ENCODE results near the gene ZCCHC7. TPM values are rescaled to one million over a fixed set of nuclear protein-coding genes. Genes with fewer than 3 reads are reported as not detected.

The ZCCHC7 gene
- total RNA-seq, 1 experiment from 2014 or later, result 27.9 TPM

DNA sequence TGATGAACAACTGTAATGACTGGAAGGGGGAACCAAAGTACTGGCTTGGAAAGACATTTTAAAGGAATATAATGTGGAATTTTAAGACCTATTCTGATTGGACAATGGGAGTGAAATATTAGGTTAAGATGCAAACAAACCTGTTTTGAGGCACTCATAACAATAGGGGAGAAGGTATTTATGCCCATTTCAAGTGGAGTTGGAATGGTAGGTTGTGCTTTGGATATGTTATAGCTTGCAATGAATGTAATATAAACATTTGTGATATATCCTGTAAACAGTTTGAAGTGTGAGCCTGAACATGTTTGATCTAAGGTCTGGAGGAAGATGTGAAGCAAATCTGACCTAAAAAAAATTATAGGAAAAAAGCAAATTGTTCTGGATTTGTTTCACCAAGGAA lies 172.5 kb downstream of the ZCCHC7 start:
- POLR2A ChIA-PET (ENCODE audit: low non-redundant PET), result no interaction called here
- H3K4me1 ChIP-seq (ENCODE audit: insufficient read depth, low read length, poor library complexity, severe bottlenecking), result peaks cover 67% of the 10 kb centered on the region
- peak overlapping the region; percentile 80 for H3K27ac ChIP-seq (ENCODE audit: low read depth, low read length, poor library complexity, severe bottlenecking)
- H3K4me3 ChIP-seq (ENCODE audit: low read depth, low read length, poor library complexity, severe bottlenecking), result no peak overlapping the region
- intact Hi-C loops (cut with micrococcal nuclease; ENCODE audit: unreplicated experiment), result no loop called here
- TF ChIP-seq EZH2 (IDR thresholded peaks at IDR 0.05; ENCODE audit: borderline replicate concordance, low read depth, low read length, poor library complexity, severe bottlenecking), result no peak
- TF ChIP-seq CTCF (conservative IDR thresholded peaks at IDR 0.05; ENCODE audit: low read depth, low read length), result no peak
- no TSS peak for BruUV-seq (replicated peaks)
- DNase-seq (ENCODE audit: low spot score), result no peak
- no peaks in the 10 kb centered on the region for H3K27me3 ChIP-seq (replicated peaks; ENCODE audit: insufficient read depth, low read depth, low read length, poor library complexity)
- no peaks in the 10 kb centered on the region for H3K36me3 ChIP-seq (ENCODE audit: insufficient read depth, low read length, poor library complexity, severe bottlenecking)
- CTCF ChIA-PET, result no interaction called here
- H3K9me3 ChIP-seq (ENCODE audit: low read depth, low read length, poor library complexity, severe bottlenecking), result no peaks in the 10 kb centered on the region

DNA sequence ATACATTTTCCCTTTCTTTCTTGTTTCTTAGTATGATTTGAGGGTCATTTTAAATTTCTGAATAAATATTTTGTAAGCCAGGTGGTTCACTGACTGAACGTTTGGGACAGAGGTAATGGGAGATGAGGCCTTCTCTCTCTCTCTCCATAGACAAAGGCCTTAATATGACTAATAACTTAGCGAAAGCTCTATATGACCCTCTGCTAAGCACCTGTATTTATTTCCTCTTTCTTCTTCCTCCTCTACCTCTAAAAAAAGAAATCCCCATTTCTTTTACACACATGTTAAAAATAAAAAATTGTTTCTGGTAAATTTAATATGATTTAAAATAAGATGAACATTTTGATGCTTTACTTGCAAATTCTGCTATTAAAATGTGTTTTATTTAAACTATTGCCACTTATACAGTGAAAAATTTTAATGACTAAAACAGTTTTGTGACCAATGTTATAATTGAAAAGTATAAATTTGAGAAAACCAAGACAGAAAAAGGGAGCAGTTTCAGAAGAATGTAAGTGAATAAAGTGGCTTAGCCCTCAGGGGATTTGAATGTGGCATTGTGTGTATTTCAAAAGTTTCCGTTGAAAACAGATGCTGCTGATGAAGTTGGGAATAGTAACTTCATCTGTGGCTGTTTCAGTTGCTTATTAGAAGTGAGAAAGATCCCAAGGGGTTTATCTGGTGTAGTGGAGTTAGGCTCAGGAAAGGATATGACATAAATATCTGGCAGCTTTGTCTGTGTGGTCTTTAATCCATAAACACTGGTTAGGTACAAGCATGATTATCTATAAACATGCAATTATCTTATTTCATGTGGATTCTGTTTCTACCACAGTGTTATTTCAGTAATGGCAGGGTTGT lies 173.5 kb downstream of the ZCCHC7 start:
- peak overlapping the region; percentile 80 for H3K27ac ChIP-seq (ENCODE audit: low read depth, low read length, poor library complexity, severe bottlenecking)
- no peak overlapping the region for H3K4me3 ChIP-seq (ENCODE audit: low read depth, low read length, poor library complexity, severe bottlenecking)
- H3K27me3 ChIP-seq (replicated peaks; ENCODE audit: insufficient read depth, low read depth, low read length, poor library complexity), result no peaks in the 10 kb centered on the region
- no peaks in the 10 kb centered on the region for H3K36me3 ChIP-seq (ENCODE audit: insufficient read depth, low read length, poor library complexity, severe bottlenecking)
- ChIA-PET POLR2A (ENCODE audit: low non-redundant PET) (no interaction called here), CTCF (no interaction called here)
- peak; percentile 96 for DNase-seq (ENCODE audit: low spot score)
- no peak for TF ChIP-seq CTCF (conservative IDR thresholded peaks at IDR 0.05; ENCODE audit: low read depth, low read length)
- TF ChIP-seq EZH2 (IDR thresholded peaks at IDR 0.05; ENCODE audit: borderline replicate concordance, low read depth, low read length, poor library complexity, severe bottlenecking), result no peak
- intact Hi-C loops (cut with micrococcal nuclease; ENCODE audit: unreplicated experiment), result no loop called here
- no peaks in the 10 kb centered on the region for H3K9me3 ChIP-seq (ENCODE audit: low read depth, low read length, poor library complexity, severe bottlenecking)
- H3K4me1 ChIP-seq (ENCODE audit: insufficient read depth, low read length, poor library complexity, severe bottlenecking), result peaks cover 67% of the 10 kb centered on the region
- TSS peak; percentile 94 for BruUV-seq (replicated peaks)

GRCh38 chr9:37295178-37295577 lies 174.8 kb downstream of the ZCCHC7 start:
- intact Hi-C loops (cut with micrococcal nuclease; ENCODE audit: unreplicated experiment), result loop anchor here (5.0 kb wide), 1 partner anchor 37 kb away; no protein-coding TSS in a partner anchor
- TF ChIP-seq EZH2 (IDR thresholded peaks at IDR 0.05; ENCODE audit: borderline replicate concordance, low read depth, low read length, poor library complexity, severe bottlenecking), result no peak
- no peak for TF ChIP-seq CTCF (conservative IDR thresholded peaks at IDR 0.05; ENCODE audit: low read depth, low read length)
- Histone ChIP-seq H3K9me3 (ENCODE audit: low read depth, low read length, poor library complexity, severe bottlenecking) (no peaks in the 10 kb centered on the region), H3K4me1 (ENCODE audit: insufficient read depth, low read length, poor library complexity, severe bottlenecking) (peaks cover 67% of the 10 kb centered on the region), H3K27ac (ENCODE audit: low read depth, low read length, poor library complexity, severe bottlenecking) (peak overlapping the region; percentile 80), H3K4me3 (ENCODE audit: low read depth, low read length, poor library complexity, severe bottlenecking) (no peak overlapping the region), H3K36me3 (ENCODE audit: insufficient read depth, low read length, poor library complexity, severe bottlenecking) (no peaks in the 10 kb centered on the region), H3K27me3 (replicated peaks; ENCODE audit: insufficient read depth, low read depth, low read length, poor library complexity) (no peaks in the 10 kb centered on the region)
- no peak for DNase-seq (ENCODE audit: low spot score)
- ChIA-PET CTCF (interaction anchor here (0.7 kb wide), 1 partner anchor 87 kb away, joined by 3 read pairs; no protein-coding TSS in a partner anchor), POLR2A (ENCODE audit: low non-redundant PET) (no interaction called here)
- BruUV-seq (replicated peaks), result no TSS peak

All from A673 (cell line).